H9 (cell line): ENCODE results near the gene VPS51. TPM values are rescaled to one million over a fixed set of nuclear protein-coding genes. Genes with fewer than 3 reads are reported as not detected.

Experiments
- DNase-seq: peaks from one replicate; pipeline ENCODE4 v3.0.0-alpha.2; 2017
- H2AFZ ChIP-seq: one replicate; pipeline ENCODE4 v1.6.1; 2013; ENCODE audit warnings: mild to moderate bottlenecking, low read length, control low read depth, moderate library complexity
- H2AK5ac ChIP-seq: 2 replicates; pipeline ENCODE4 v1.6.1; 2013; ENCODE audit warnings: low read length, control low read depth, mixed read lengths; ENCODE audit not compliant: insufficient read length
- H2BK120ac ChIP-seq: one replicate; pipeline ENCODE4 v1.6.1; 2013; ENCODE audit warnings: low read depth, mild to moderate bottlenecking, low read length, control low read depth, inconsistent platforms; ENCODE audit not compliant: poor library complexity, severe bottlenecking
- H2BK12ac ChIP-seq: 2 replicates; pipeline ENCODE4 v1.6.1; 2013; ENCODE audit warnings: low read length, control low read depth, mixed read lengths, low read depth; ENCODE audit not compliant: insufficient read length
- H2BK15ac ChIP-seq: 2 replicates; pipeline ENCODE4 v1.6.1; 2013; ENCODE audit warnings: low read depth, low read length, control low read depth
- H2BK20ac ChIP-seq: one replicate; pipeline ENCODE4 v1.6.1; 2013; ENCODE audit warnings: low read depth, mild to moderate bottlenecking, low read length, control low read depth, inconsistent platforms; ENCODE audit not compliant: poor library complexity, severe bottlenecking
- H2BK5ac ChIP-seq: 2 replicates; pipeline ENCODE4 v1.6.1; 2013; ENCODE audit warnings: low read length, control low read depth, mixed read lengths; ENCODE audit not compliant: insufficient read length
- H3K14ac ChIP-seq: 2 replicates; pipeline ENCODE4 v1.6.1; 2013; ENCODE audit warnings: low read length, control low read depth; ENCODE audit not compliant: insufficient read depth
- H3K18ac ChIP-seq: 2 replicates; pipeline ENCODE4 v1.6.1; 2013; ENCODE audit warnings: low read depth, mild to moderate bottlenecking, mixed read lengths, low read length, control low read depth; ENCODE audit not compliant: insufficient read length
- H3K23ac ChIP-seq: 2 replicates; pipeline ENCODE4 v1.6.1; 2013; ENCODE audit warnings: low read length, control low read depth, mixed read lengths, low read depth; ENCODE audit not compliant: insufficient read length
- H3K23me2 ChIP-seq: 2 replicates; pipeline ENCODE4 v1.6.1; 2013; ENCODE audit warnings: low read depth, mild to moderate bottlenecking, mixed read lengths, low read length, control low read depth; ENCODE audit not compliant: insufficient read length, poor library complexity, severe bottlenecking
- H3K27ac ChIP-seq: 2 replicates; pipeline ENCODE4 v1.5.1; 2013; ENCODE audit warnings: low read length, control low read depth, mixed read lengths, low read depth; ENCODE audit not compliant: insufficient read length
- H3K27me3 ChIP-seq: 2 replicates; pipeline ENCODE4 v1.6.1; 2013; ENCODE audit warnings: low read length, control low read depth, inconsistent platforms; ENCODE audit not compliant: insufficient read depth
- H3K4ac ChIP-seq: 2 replicates; pipeline ENCODE4 v1.6.1; 2013; ENCODE audit warnings: low read depth, mild to moderate bottlenecking, control low read depth, inconsistent platforms, low read length, moderate library complexity
- H3K4me1 ChIP-seq: 2 replicates; pipeline ENCODE4 v1.6.1; 2013; ENCODE audit warnings: low read length, control low read depth, inconsistent platforms; ENCODE audit not compliant: insufficient read depth
- H3K4me2 ChIP-seq: 2 replicates; pipeline ENCODE4 v1.6.1; 2013; ENCODE audit warnings: low read length, control low read depth, mixed read lengths; ENCODE audit not compliant: insufficient read length, insufficient read depth
- H3K56ac ChIP-seq: 2 replicates; pipeline ENCODE4 v1.6.1; 2013; ENCODE audit warnings: low read depth, mild to moderate bottlenecking, mixed read lengths, low read length, control low read depth; ENCODE audit not compliant: insufficient read length
- H3K79me1 ChIP-seq: 2 replicates; pipeline ENCODE4 v1.6.1; 2013; ENCODE audit warnings: low read depth, mild to moderate bottlenecking, moderate library complexity, low read length, control low read depth, inconsistent platforms; ENCODE audit not compliant: insufficient read depth, poor library complexity, severe bottlenecking
- H3K79me2 ChIP-seq: 2 replicates; pipeline ENCODE4 v1.6.1; 2013; ENCODE audit warnings: low read length, control low read depth, inconsistent platforms; ENCODE audit not compliant: insufficient read depth
- H3K9ac ChIP-seq: 2 replicates; pipeline ENCODE4 v1.6.1; 2013; ENCODE audit warnings: low read length, control low read depth, mixed read lengths; ENCODE audit not compliant: insufficient read length; ENCODE audit errors: extremely low read depth
- H3K9me3 ChIP-seq: one replicate; pipeline ENCODE4 v1.6.1; 2013; ENCODE audit warnings: low read depth, low read length, inconsistent platforms; ENCODE audit not compliant: control insufficient read depth
- H3T11ph ChIP-seq: one replicate; pipeline ENCODE4 v1.6.1; 2013; ENCODE audit warnings: mild to moderate bottlenecking, low read length, control low read depth, inconsistent platforms
- H4K20me1 ChIP-seq: one replicate; pipeline ENCODE4 v1.6.1; 2013; ENCODE audit not compliant: control insufficient read depth, insufficient read length, insufficient read depth
- H4K5ac ChIP-seq: 2 replicates; pipeline ENCODE4 v1.6.1; 2013; ENCODE audit warnings: low read depth, mild to moderate bottlenecking, mixed read lengths, low read length, control low read depth; ENCODE audit not compliant: insufficient read length
- H4K8ac ChIP-seq: replicated peaks from 2 replicates; pipeline ENCODE4 v1.6.1; 2013; ENCODE audit warnings: low read length, control low read depth, mixed read lengths, low read depth; ENCODE audit not compliant: insufficient read length
- H4K91ac ChIP-seq: 2 replicates; pipeline ENCODE4 v1.6.1; 2013; ENCODE audit warnings: low read depth, mild to moderate bottlenecking, moderate library complexity, mixed read lengths, low read length, control low read depth; ENCODE audit not compliant: insufficient read length
- H3K27ac Mint-ChIP-seq, 3 experiments: 2 replicates in 2 of 3; 3 replicates in 1 of 3; pipeline ENCODE4 v1.8.0; 2020 to 2021; ENCODE audit warnings: mixed read lengths in 3 of 3, mild to moderate bottlenecking in 1 of 3, moderate library complexity in 1 of 3
- H3K27me3 Mint-ChIP-seq: 2 replicates; pipeline ENCODE4 v1.8.0; 2021; ENCODE audit warnings: low read depth, mild to moderate bottlenecking, moderate library complexity, mixed read lengths
- H3K36me3 Mint-ChIP-seq, 3 experiments: 2 replicates in 2 of 3; 3 replicates in 1 of 3; pipeline ENCODE4 v1.8.0; 2020 to 2021; ENCODE audit warnings: low read depth in 3 of 3, mixed read lengths in 3 of 3; ENCODE audit not compliant: insufficient read depth in 1 of 3
- H3K4me1 Mint-ChIP-seq, 2 experiments: 2 replicates each; pipeline ENCODE4 v1.8.0; 2020; ENCODE audit warnings: mixed read lengths in 2 of 2
- H3K4me3 Mint-ChIP-seq, 2 experiments: 2 replicates in 1 of 2; 3 replicates in 1 of 2; pipeline ENCODE4 v1.8.0; 2020 to 2021; ENCODE audit warnings: mild to moderate bottlenecking in 2 of 2, mixed read lengths in 2 of 2, moderate library complexity in 1 of 2
- H3K9me3 Mint-ChIP-seq, 2 experiments: 2 replicates in 1 of 2; 3 replicates in 1 of 2; pipeline ENCODE4 v1.8.0; 2020; ENCODE audit warnings: mild to moderate bottlenecking in 2 of 2, mixed read lengths in 2 of 2, moderate library complexity in 1 of 2
- CTCF ChIP-seq: fragments of 200-600 bp; sonication (generic); conservative IDR thresholded peaks from 3 replicates; pipeline ENCODE4 v1.8.0; 2021; ENCODE audit warnings: antibody characterized with exemption, mild to moderate bottlenecking
- WGBS: extraction: QIAGEN DNeasy Blood & Tissue Kit; methylation state at CpG from one replicate; pipeline ENCODE4 v1.1.7; 2013; ENCODE audit warnings: missing lambda C conversion rate, low lambda C conversion rate, mixed read lengths; ENCODE audit not compliant: insufficient read length; ENCODE audit errors: extremely low coverage; 5-methylcytosine and 5-hydroxymethylcytosine counted together
- total RNA-seq: library from RNA; stranded (reverse); gene quantifications from 2 replicates; pipeline ENCODE4 v1.2.1, GENCODE V29; 2021

Gene VPS51
- total RNA-seq, 1 experiment from 2014 or later = 94.7 TPM

GRCh38 chr11:65056999-65057398 lies 39.0 kb upstream of the VPS51 start:
- H3K9me3 ChIP-seq = no peaks in the 10 kb centered on the region
- H2BK20ac ChIP-seq = no peak overlapping the region
- DNase-seq = no peak
- no peak overlapping the region for H4K5ac ChIP-seq
- H3K27me3 Mint-ChIP-seq = peaks cover 15% of the 10 kb centered on the region
- H2AFZ ChIP-seq = no peak overlapping the region
- no peak overlapping the region for H2AK5ac ChIP-seq
- no peak overlapping the region for H3K4ac ChIP-seq
- no peak for TF ChIP-seq CTCF
- H3K27ac ChIP-seq = no peak overlapping the region
- no peaks in the 10 kb centered on the region for H3K36me3 Mint-ChIP-seq
- H3K9ac ChIP-seq = no peak overlapping the region
- H3K56ac ChIP-seq = no peak overlapping the region
- no peak overlapping the region for H3K4me3 Mint-ChIP-seq
- no peak overlapping the region for H2BK12ac ChIP-seq
- no peaks in the 10 kb centered on the region; a peak in 1 of 5 replicates for H3K9me3 Mint-ChIP-seq
- no peaks in the 10 kb centered on the region for H4K20me1 ChIP-seq
- H3K4me1 ChIP-seq = no peaks in the 10 kb centered on the region
- H3K79me2 ChIP-seq = no peaks in the 10 kb centered on the region
- 0 out of 7 replicates have a peak overlapping the region, but pooled peaks of 1 of the 3 experiments have one; percentile 61 for H3K27ac Mint-ChIP-seq
- no peak overlapping the region for H2BK15ac ChIP-seq
- no CpG with 5 or more reads among the region's 6 CpGs for WGBS
- H3K4me1 Mint-ChIP-seq = peaks cover 2 to 4% of the 10 kb centered on the region in 2 experiments
- H3K4me2 ChIP-seq = no peak overlapping the region
- no peak overlapping the region for H4K91ac ChIP-seq
- H3K27me3 ChIP-seq = no peaks in the 10 kb centered on the region
- no peak overlapping the region for H3K18ac ChIP-seq
- H2BK120ac ChIP-seq = no peak overlapping the region
- no peak overlapping the region for H3T11ph ChIP-seq
- no peak overlapping the region for H4K8ac ChIP-seq
- H3K23ac ChIP-seq = no peak overlapping the region
- H3K23me2 ChIP-seq = no peaks in the 10 kb centered on the region
- no peak overlapping the region for H3K14ac ChIP-seq
- no peak overlapping the region for H2BK5ac ChIP-seq
- no peaks in the 10 kb centered on the region for H3K79me1 ChIP-seq
